Panc1 (cell line): ENCODE data around the gene CEND1. TPM values are rescaled to one million over a fixed set of nuclear protein-coding genes. Genes with fewer than 3 reads are reported as not detected.

Experiments
- ATAC-seq: fragments of 200-7000 bp; cut with Tn5 transposase; 2 replicates; pipeline ENCODE4 v1.9.1; 2020; ENCODE audit warnings: mild to moderate bottlenecking, moderate library complexity
- BruUV-seq: library from RNA; stranded (reverse); fragments of 400-500 nt; replicated peaks from 2 replicates; lab custom pipeline; 2021; lab: Mats Ljungman, UMichigan
- CTCF ChIA-PET: fragments of 300-600 bp; sonication (Branson Sonifier 250); formaldehyde crosslinking; loops from one replicate; lab custom pipeline; 2022; ENCODE audit warnings: antibody characterized with exemption; lab: Charles Lee
- POLR2A ChIA-PET: fragments of 300-600 bp; sonication (Branson Sonifier 250); formaldehyde crosslinking; loops from one replicate; lab custom pipeline; 2022; ENCODE audit warnings: antibody characterized with exemption; lab: Charles Lee
- DNase-seq: peaks from one replicate; pipeline ENCODE4 v3.0.0-alpha.2; 2010; ENCODE audit warnings: low read depth, low spot score
- H3K27ac ChIP-seq: 2 replicates; pipeline ENCODE4 v1.5.1; 2011; ENCODE audit warnings: mild to moderate bottlenecking, low read length, inconsistent platforms
- H3K27me3 ChIP-seq: fragments of 200-500 bp; sonication (Bioruptor generic); 2 replicates; pipeline ENCODE4 v1.6.0; 2014; ENCODE audit warnings: low read length, inconsistent platforms; ENCODE audit not compliant: control insufficient read depth, insufficient read depth
- H3K36me3 ChIP-seq: fragments of 200-500 bp; sonication (Bioruptor generic); 2 replicates; pipeline ENCODE4 v1.5.1; 2014; ENCODE audit warnings: inconsistent platforms, mild to moderate bottlenecking, low read length, moderate library complexity; ENCODE audit not compliant: control insufficient read depth, insufficient read depth
- H3K4me1 ChIP-seq: 2 replicates; pipeline ENCODE4 v1.5.1; 2011; ENCODE audit warnings: inconsistent platforms, mild to moderate bottlenecking, low read length, moderate library complexity; ENCODE audit not compliant: control insufficient read depth, insufficient read depth
- H3K4me3 ChIP-seq, 2 experiments: 2 replicates each; pipeline ENCODE4 v1.5.1; 2011 to 2012; ENCODE audit warnings: low read depth in 2 of 2, low read length in 2 of 2, mild to moderate bottlenecking in 2 of 2, inconsistent platforms in 1 of 2, moderate library complexity in 1 of 2
- H3K9me3 ChIP-seq: fragments of 200-500 bp; sonication (Bioruptor generic); 2 replicates; pipeline ENCODE4 v1.5.1; 2014; ENCODE audit warnings: low read depth, mild to moderate bottlenecking, inconsistent platforms, low read length, moderate library complexity; ENCODE audit not compliant: control insufficient read depth, insufficient read depth
- POLR2AphosphoS5 ChIP-seq: IDR thresholded peaks from 2 replicates; pipeline ENCODE4 v1.6.1; 2012; ENCODE audit warnings: mild to moderate bottlenecking, low read depth, low read length, moderate library complexity
- REST ChIP-seq, 2 experiments: IDR thresholded peaks; 2 replicates each; pipeline ENCODE4 v1.6.1; 2011 to 2012; ENCODE audit warnings: low read depth in 2 of 2, control low read depth in 1 of 2, low read length in 1 of 2, mild to moderate bottlenecking in 1 of 2, moderate library complexity in 1 of 2; ENCODE audit not compliant: insufficient read depth in 1 of 2
- SIN3A ChIP-seq: IDR thresholded peaks from 2 replicates; pipeline ENCODE4 v1.6.1; 2012; ENCODE audit warnings: low read depth, mild to moderate bottlenecking, low read length, moderate library complexity, borderline replicate concordance; ENCODE audit not compliant: insufficient read depth
- TCF7L2 ChIP-seq: IDR thresholded peaks from 2 replicates; pipeline ENCODE4 v1.6.1; 2011; ENCODE audit warnings: mild to moderate bottlenecking, low read depth, low read length, inconsistent platforms
- in situ Hi-C: cut with HindIII; loops from 2 replicates; pipeline ENCODE4 v1.10.0; 2016; ENCODE audit warnings: low sequenced_read_pairs, low pct_unique_long_range_greater_than_20kb
- intact Hi-C: fragments of 100-400 bp; cut with micrococcal nuclease; formaldehyde crosslinking; loops from one replicate; pipeline ENCODE4 v1.10.0; 2022; ENCODE audit not compliant: unreplicated experiment
- total RNA-seq: library from RNA; stranded (reverse); gene quantifications from one replicate; pipeline ENCODE4 v1.2.1, GENCODE V29; 2021; ENCODE audit not compliant: unreplicated experiment
- TF ChIP-seq, protein P1 (sequence below): fragments of 450-650 bp; IDR thresholded peaks from 2 replicates; pipeline ENCODE4 v1.5.1; 2017; ENCODE audit warnings: mild to moderate bottlenecking

The CEND1 gene
- total RNA-seq, 1 experiment from 2014 or later: 15.9 TPM

- Histone ChIP-seq H3K9me3 (no peaks in the 10 kb centered on the region), H3K4me3 (no peak overlapping the region), H3K27ac (no peak overlapping the region), H3K27me3 (no peaks in the 10 kb centered on the region), H3K4me1 (peaks cover 17% of the 10 kb centered on the region), H3K36me3 (peaks cover 2% of the 10 kb centered on the region; the same call in 1 of the 2 replicates)
- CTCF ChIA-PET: no interaction called here
- no TSS peak for BruUV-seq
- no peak for ATAC-seq
- in situ Hi-C loops (no loop called here), intact Hi-C loops (no loop called here)
- DNase-seq: no peak
- TF ChIP-seq POLR2AphosphoS5 (no peak), SIN3A (no peak), REST (IDR thresholded peaks at IDR 0.05; ENCODE audit: insufficient read depth in 1 of 2, low read depth in 2 of 2, low read length in 1 of 2) (no peak), TCF7L2 (no peak)
- TF ChIP-seq, protein P1, sequence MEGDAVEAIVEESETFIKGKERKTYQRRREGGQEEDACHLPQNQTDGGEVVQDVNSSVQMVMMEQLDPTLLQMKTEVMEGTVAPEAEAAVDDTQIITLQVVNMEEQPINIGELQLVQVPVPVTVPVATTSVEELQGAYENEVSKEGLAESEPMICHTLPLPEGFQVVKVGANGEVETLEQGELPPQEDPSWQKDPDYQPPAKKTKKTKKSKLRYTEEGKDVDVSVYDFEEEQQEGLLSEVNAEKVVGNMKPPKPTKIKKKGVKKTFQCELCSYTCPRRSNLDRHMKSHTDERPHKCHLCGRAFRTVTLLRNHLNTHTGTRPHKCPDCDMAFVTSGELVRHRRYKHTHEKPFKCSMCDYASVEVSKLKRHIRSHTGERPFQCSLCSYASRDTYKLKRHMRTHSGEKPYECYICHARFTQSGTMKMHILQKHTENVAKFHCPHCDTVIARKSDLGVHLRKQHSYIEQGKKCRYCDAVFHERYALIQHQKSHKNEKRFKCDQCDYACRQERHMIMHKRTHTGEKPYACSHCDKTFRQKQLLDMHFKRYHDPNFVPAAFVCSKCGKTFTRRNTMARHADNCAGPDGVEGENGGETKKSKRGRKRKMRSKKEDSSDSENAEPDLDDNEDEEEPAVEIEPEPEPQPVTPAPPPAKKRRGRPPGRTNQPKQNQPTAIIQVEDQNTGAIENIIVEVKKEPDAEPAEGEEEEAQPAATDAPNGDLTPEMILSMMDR: no peak
- POLR2A ChIA-PET: interaction anchor here (0.5 kb wide), 1 partner anchor 28 kb away, joined by 4 read pairs; no protein-coding TSS in a partner anchor
Observed at GRCh38 chr11:782264-783174, 7.4 kb downstream of the CEND1 start.

GRCh38 chr11:779955-780532 lies 9.8 kb downstream of the CEND1 start:
- POLR2A ChIA-PET: no interaction called here
- Histone ChIP-seq H3K4me3 (no peak overlapping the region), H3K4me1 (peaks cover 24% of the 10 kb centered on the region), H3K27me3 (no peaks in the 10 kb centered on the region), H3K9me3 (no peaks in the 10 kb centered on the region), H3K36me3 (peaks cover 2% of the 10 kb centered on the region; the same call in 1 of the 2 replicates), H3K27ac (0 out of 2 replicates have a peak overlapping the region, but pooled peaks have one; percentile 8)
- BruUV-seq: no TSS peak
- DNase-seq (no peak), ATAC-seq (no peak)
- TF ChIP-seq, protein P1: no peak
- TF ChIP-seq TCF7L2: no peak
- no peak for TF ChIP-seq POLR2AphosphoS5
- TF ChIP-seq SIN3A: no peak
- CTCF ChIA-PET: no interaction called here
- in situ Hi-C loops: no loop called here
- intact Hi-C loops: no loop called here
